H1 (cell line): ENCODE data around the gene UBC. TPM values are rescaled to one million over a fixed set of nuclear protein-coding genes. Genes with fewer than 3 reads are reported as not detected.

Experiments
- CBX5 ChIP-seq: fragments of 300-800, 300-1000 bp; sonication (generic); IDR thresholded peaks from 2 replicates; pipeline ENCODE4 v1.7.1; 2016; ENCODE audit warnings: antibody characterized with exemption, low read length, low read depth
- CHD1 ChIP-seq: IDR thresholded peaks from 2 replicates; pipeline ENCODE4 v1.6.1; 2012; ENCODE audit warnings: low read depth, low read length, improper control_type of control experiment
- EGR1 ChIP-seq: IDR thresholded peaks from 2 replicates; pipeline ENCODE4 v1.6.1; 2011; ENCODE audit warnings: low read depth, low read length, borderline replicate concordance
- GTF2F1 ChIP-seq: IDR thresholded peaks from 2 replicates; pipeline ENCODE4 v1.6.1; 2012; ENCODE audit warnings: low read depth, low read length, improper control_type of control experiment, borderline replicate concordance
- HDAC2 ChIP-seq, 2 experiments: fragments of 300-600 bp in 1 of 2; sonication (generic) in 1 of 2; IDR thresholded peaks; 2 replicates each; pipeline ENCODE4 v1.6.1; 2011 to 2012; ENCODE audit warnings: low read depth in 2 of 2, low read length in 2 of 2, mild to moderate bottlenecking in 2 of 2, moderate library complexity in 2 of 2, borderline replicate concordance in 1 of 2, inconsistent platforms in 1 of 2
- HDAC6 ChIP-seq: IDR thresholded peaks from one replicate; pipeline ENCODE4 v1.7.1; 2012; ENCODE audit warnings: low read depth, mild to moderate bottlenecking, inconsistent platforms, low read length, moderate library complexity
- JUND ChIP-seq: IDR thresholded peaks from 2 replicates; pipeline ENCODE4 v1.6.1; 2011; ENCODE audit warnings: mild to moderate bottlenecking, improper control_type of control experiment, low read length
- KDM4A ChIP-seq: IDR thresholded peaks from one replicate; pipeline ENCODE4 v1.7.1; 2012; ENCODE audit warnings: low read depth, mild to moderate bottlenecking, moderate library complexity, low read length, inconsistent platforms; ENCODE audit not compliant: severe bottlenecking
- MAFK ChIP-seq: IDR thresholded peaks from 2 replicates; pipeline ENCODE4 v1.6.1; 2012; ENCODE audit warnings: low read depth, mild to moderate bottlenecking, improper control_type of control experiment, low read length
- PHF8 ChIP-seq: fragments of 200-600 bp; sonication (generic); conservative IDR thresholded peaks from 2 replicates; pipeline ENCODE4 v1.7.1; 2012; ENCODE audit warnings: low read depth, mild to moderate bottlenecking, inconsistent platforms, low read length, moderate library complexity
- RAD21 ChIP-seq, 2 experiments: IDR thresholded peaks in 1 of 2; conservative IDR thresholded peaks in 1 of 2; 2 replicates each; pipeline ENCODE4 v1.6.1; 2011; ENCODE audit warnings: low read depth in 2 of 2, low read length in 2 of 2, improper control_type of control experiment in 1 of 2, inconsistent platforms in 1 of 2, mild to moderate bottlenecking in 1 of 2, moderate library complexity in 1 of 2
- RFX5 ChIP-seq: IDR thresholded peaks from 2 replicates; pipeline ENCODE4 v1.6.1; 2011; ENCODE audit warnings: low read depth, low read length, improper control_type of control experiment, borderline replicate concordance
- RNF2 ChIP-seq: fragments of 200-900, 300-1000 bp; sonication (generic); IDR thresholded peaks from 2 replicates; pipeline ENCODE4 v1.7.1; 2016; ENCODE audit warnings: borderline replicate concordance, low read depth, mild to moderate bottlenecking, antibody characterized with exemption, low read length; ENCODE audit not compliant: poor library complexity, severe bottlenecking; ENCODE audit errors: missing control alignments
- RXRA ChIP-seq: IDR thresholded peaks from 2 replicates; pipeline ENCODE4 v1.6.1; 2011; ENCODE audit warnings: low read depth, mild to moderate bottlenecking, low read length, moderate library complexity; ENCODE audit not compliant: insufficient read depth
- SIN3A ChIP-seq, 2 experiments: IDR thresholded peaks in 1 of 2; conservative IDR thresholded peaks in 1 of 2; 2 replicates each; pipeline ENCODE4 v1.6.1; 2011 to 2012; ENCODE audit warnings: low read length in 2 of 2, improper control_type of control experiment in 1 of 2, low read depth in 1 of 2, mild to moderate bottlenecking in 1 of 2
- SIRT6 ChIP-seq: IDR thresholded peaks from one replicate; pipeline ENCODE4 v1.7.1; 2012; ENCODE audit warnings: low read length, inconsistent platforms
- SP2 ChIP-seq: IDR thresholded peaks from 2 replicates; pipeline ENCODE4 v1.6.1; 2012; ENCODE audit warnings: mild to moderate bottlenecking, low read length, inconsistent platforms
- SP4 ChIP-seq: IDR thresholded peaks from 2 replicates; pipeline ENCODE4 v1.6.1; 2012; ENCODE audit warnings: low read length, inconsistent platforms
- SRF ChIP-seq: IDR thresholded peaks from 2 replicates; pipeline ENCODE4 v1.6.1; 2011; ENCODE audit warnings: mild to moderate bottlenecking, low read depth, low read length, moderate library complexity
- TCF12 ChIP-seq: IDR thresholded peaks from 2 replicates; pipeline ENCODE4 v1.6.1; 2011; ENCODE audit warnings: low read depth, mild to moderate bottlenecking, low read length
- ZNF274 ChIP-seq: IDR thresholded peaks from 2 replicates; pipeline ENCODE4 v1.7.0; 2012; ENCODE audit warnings: low read length, borderline replicate concordance; ENCODE audit errors: extremely low read depth
- polyA plus RNA-seq, 7 experiments: library from polyadenylated mRNA; depleted of rRNA in 3 of 7; stranded (reverse) in 5 of 7; unstranded in 2 of 7; fragments of >200 nt in 5 of 7; fragments of 200-250 nt in 2 of 7; gene quantifications; 1 replicate in 5 of 7; 2 replicates in 1 of 7; 4 replicates in 1 of 7; pipeline versions ENCODE4 v1.2.1 to v1.2.3, GENCODE V29; 2011 to 2013; ENCODE audit warnings: missing spikeins in 2 of 7, mixed read lengths in 2 of 7
- total RNA-seq: library from RNA; stranded (reverse); fragmentation: NEBNext Ultra II Directional; extraction: Animal tissue kit (Norgen Biotek cat#: 25700); gene quantifications from 2 replicates; pipeline ENCODE4 v1.2.1, GENCODE V29; 2021
- TF ChIP-seq, protein P1 (sequence below): IDR thresholded peaks from 2 replicates; pipeline ENCODE4 v1.6.1; 2012; ENCODE audit warnings: inconsistent platforms

UBC gene
- total and polyA plus RNA-seq, 2 of the 8 experiments (the other 6 are each of a cell fraction or from before 2014, with no cell fraction given), result 559 to 749 TPM

DNA sequence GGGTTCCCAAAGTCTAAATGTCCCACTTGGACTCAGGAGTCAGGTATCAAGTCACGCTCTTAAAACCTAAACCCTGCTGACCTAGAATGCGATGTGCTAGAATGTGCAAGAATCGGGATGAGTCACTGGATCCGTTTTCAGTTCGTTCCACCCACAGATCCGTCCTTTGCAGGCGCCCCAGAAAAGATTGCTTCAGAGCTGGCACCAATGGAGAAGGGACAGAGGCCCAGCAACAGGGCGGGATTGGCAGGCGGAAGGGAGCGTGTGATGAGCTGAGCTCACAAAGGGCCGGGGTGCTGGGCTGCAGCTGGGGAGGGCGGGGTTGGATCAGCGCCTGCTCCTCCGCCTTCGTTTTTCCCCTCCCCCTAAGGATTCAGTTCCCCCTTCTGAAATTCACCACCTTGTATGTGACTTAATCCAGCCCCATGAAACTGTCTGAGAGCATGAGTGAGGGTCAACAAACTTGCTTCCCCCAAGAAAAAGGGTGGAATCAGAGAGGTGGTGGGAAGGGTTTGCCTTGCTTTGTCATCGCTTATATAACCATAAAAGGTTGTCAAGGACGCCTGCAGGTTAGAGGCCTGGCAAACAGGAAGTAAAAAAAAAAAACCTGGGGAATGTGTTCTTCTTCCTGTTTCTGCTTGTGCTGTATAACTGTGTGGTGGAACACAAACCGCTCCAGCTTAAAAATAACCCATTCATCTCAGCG, 2.8 kb upstream of the UBC start (continued):
- TF ChIP-seq RAD21 (IDR thresholded peaks at IDR 0.05 in 1 of 2, conservative IDR thresholded peaks at IDR 0.05 in 1 of 2; ENCODE audit: low read depth in 2 of 2, low read length in 2 of 2) (peak in 1 of 2 experiments; percentile 10; a peak in 1 of 4 replicates), RXRA (no peak), HDAC2 (IDR thresholded peaks at IDR 0.05; ENCODE audit: borderline replicate concordance in 1 of 2, low read depth in 2 of 2, low read length in 2 of 2) (no peak), SIRT6 (no peak), CBX5 (no peak), MAFK (peak; percentile 93), EGR1 (peak; percentile 82), CHD1 (no peak), SP4 (peak; percentile 74), SP2 (no peak), HDAC6 (no peak), KDM4A (no peak), GTF2F1 (no peak), PHF8 (peak; percentile 55; the same call in 1 of the 2 replicates), JUND (peak; percentile 100), SRF (peak; percentile 61; the same call in 1 of the 2 replicates), RNF2 (no peak), TCF12 (0 out of 2 replicates have a peak, but pooled peaks have one; percentile 57), ZNF274 (no peak), RFX5 (peak; percentile 89; the same call in 1 of the 2 replicates), SIN3A (conservative IDR thresholded peaks at IDR 0.05 in 1 of 2, IDR thresholded peaks at IDR 0.05 in 1 of 2; ENCODE audit: low read depth in 1 of 2, low read length in 2 of 2) (peak; percentile 38 to 60; a peak in 2 of 4 replicates)
- TF ChIP-seq, protein P1, sequence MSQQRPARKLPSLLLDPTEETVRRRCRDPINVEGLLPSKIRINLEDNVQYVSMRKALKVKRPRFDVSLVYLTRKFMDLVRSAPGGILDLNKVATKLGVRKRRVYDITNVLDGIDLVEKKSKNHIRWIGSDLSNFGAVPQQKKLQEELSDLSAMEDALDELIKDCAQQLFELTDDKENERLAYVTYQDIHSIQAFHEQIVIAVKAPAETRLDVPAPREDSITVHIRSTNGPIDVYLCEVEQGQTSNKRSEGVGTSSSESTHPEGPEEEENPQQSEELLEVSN, result peak; percentile 37; the same call in 1 of the 2 replicates
